GM12864 (cell line): Measurements from ENCODE around the gene BRD3.

Experiments used
- DNase-seq: peaks from one replicate; pipeline ENCODE4 v3.0.0-alpha.2; 2011; ENCODE audit warnings: low read depth
- H3K4me3 ChIP-seq: 2 replicates; pipeline ENCODE4 v1.5.1; 2011; ENCODE audit warnings: mild to moderate bottlenecking, low read depth, low read length, control low read depth
- CTCF ChIP-seq: IDR thresholded peaks from 2 replicates; pipeline ENCODE4 v1.5.1; 2011; ENCODE audit warnings: low read depth, mild to moderate bottlenecking, moderate library complexity, low read length, control low read depth, inconsistent platforms; ENCODE audit errors: missing control alignments

The BRD3 gene

GRCh38 chr9:134026981-134027380 lies 40.8 kb downstream of the BRD3 start:
- no peak for TF ChIP-seq CTCF
- no peak overlapping the region for H3K4me3 ChIP-seq
- no peak for DNase-seq

- no peak for DNase-seq
- TF ChIP-seq CTCF = no peak
- no peak overlapping the region for H3K4me3 ChIP-seq
Measured at GRCh38 chr9:134026581-134026980, 41.2 kb downstream of the BRD3 start.

- peak; percentile 47 for TF ChIP-seq CTCF
- H3K4me3 ChIP-seq = peak overlapping the region; percentile 54
- DNase-seq = no peak
Measured at GRCh38 chr9:134025606-134026541, 42.0 kb downstream of the BRD3 start.

- no peak for TF ChIP-seq CTCF
- DNase-seq = peak; percentile 90
- peak within 1 kb of the TSS; percentile 54 for H3K4me3 ChIP-seq
Measured at GRCh38 chr9:134024828-134025605, 42.8 kb downstream of the BRD3 start, which contains the start of gene BRD3OS. Gene BRD3OS, plus strand, starts transcription at chr9:134025481. Its CDS starts 1,267 bp downstream, at chr9:134026748.

GRCh38 chr9:134024214-134024792 lies 43.5 kb downstream of the BRD3 start:
- no peak for TF ChIP-seq CTCF
- H3K4me3 ChIP-seq = peak overlapping the region; percentile 10
- DNase-seq = no peak

- H3K4me3 ChIP-seq = no peak overlapping the region
- no peak for TF ChIP-seq CTCF
- DNase-seq = no peak
Measured at GRCh38 chr9:134014946-134015345, 52.9 kb downstream of the BRD3 start.
